Measurements from ENCODE around the gene TTLL9.
"Not testable (repeated sequence)": the region's sequence is repeated elsewhere in the genome, so short reads cannot be mapped to it uniquely, and the experiment has no call there.

The TTLL9 gene

GRCh38 chr20:31869942-31870725, at the start of gene TTLL9, which contains the start of gene DUSP15:
TTLL9 (plus strand) TSS chr20:31870634; CDS start chr20:31871127, 493 bp downstream.
DUSP15 (minus strand) TSS chr20:31870527; CDS start chr20:31870337, 190 bp downstream.
- H3K27ac ChIP-seq (ENCODE audit: low read length): no peak within 1 kb of the TSS
- no peaks in the 10 kb centered on the region for H3K36me3 ChIP-seq (ENCODE audit: insufficient read depth, low read depth, low read length)
- no peaks in the 10 kb centered on the region for H3K9me3 ChIP-seq (ENCODE audit: insufficient read depth, low read depth, low read length)
- peaks cover 45% of the 10 kb centered on the region for H3K27me3 ChIP-seq (ENCODE audit: insufficient read depth, low read length)
- H3K4me3 ChIP-seq (ENCODE audit: low read length): peak within 1 kb of the TSS; percentile 63
- no peaks in the 10 kb centered on the region for H3K4me1 ChIP-seq (ENCODE audit: insufficient read depth, low read length)
- H3K9ac ChIP-seq (ENCODE audit: low read depth, low read length): peak within 1 kb of the TSS; percentile 66; the same call in 1 of the 2 replicates

GRCh38 chr20:31821427-31821826, 49.0 kb upstream of the TTLL9 start:
- H3K36me3 ChIP-seq (ENCODE audit: insufficient read depth, low read depth, low read length): no peaks in the 10 kb centered on the region
- H3K27ac ChIP-seq (ENCODE audit: low read length): no peak overlapping the region
- H3K27me3 ChIP-seq (ENCODE audit: insufficient read depth, low read length): no peaks in the 10 kb centered on the region
- no peak overlapping the region for H3K4me3 ChIP-seq (ENCODE audit: low read length)
- no peaks in the 10 kb centered on the region for H3K9me3 ChIP-seq (ENCODE audit: insufficient read depth, low read depth, low read length)
- H3K4me1 ChIP-seq (ENCODE audit: insufficient read depth, low read length): no peaks in the 10 kb centered on the region
- no peak overlapping the region for H3K9ac ChIP-seq (ENCODE audit: low read depth, low read length)

- Histone ChIP-seq H3K36me3 (ENCODE audit: insufficient read depth, low read depth, low read length) (no peaks in the 10 kb centered on the region), H3K4me1 (ENCODE audit: insufficient read depth, low read length) (no peaks in the 10 kb centered on the region), H3K4me3 (ENCODE audit: low read length) (no peak overlapping the region), H3K9me3 (ENCODE audit: insufficient read depth, low read depth, low read length) (no peaks in the 10 kb centered on the region), H3K27ac (ENCODE audit: low read length) (no peak overlapping the region), H3K9ac (ENCODE audit: low read depth, low read length) (no peak overlapping the region), H3K27me3 (ENCODE audit: insufficient read depth, low read length) (no peaks in the 10 kb centered on the region)
These were observed 47.8 kb upstream of the TTLL9 start for GRCh38 chr20:31822421-31823330.

GRCh38 chr20:31823360-31824124, 46.9 kb upstream of the TTLL9 start:
- H3K27ac ChIP-seq (ENCODE audit: low read length): no peak overlapping the region
- H3K4me3 ChIP-seq (ENCODE audit: low read length): no peak overlapping the region
- H3K36me3 ChIP-seq (ENCODE audit: insufficient read depth, low read depth, low read length): no peaks in the 10 kb centered on the region
- no peak overlapping the region for H3K9ac ChIP-seq (ENCODE audit: low read depth, low read length)
- H3K4me1 ChIP-seq (ENCODE audit: insufficient read depth, low read length): no peaks in the 10 kb centered on the region
- no peaks in the 10 kb centered on the region for H3K9me3 ChIP-seq (ENCODE audit: insufficient read depth, low read depth, low read length)
- H3K27me3 ChIP-seq (ENCODE audit: insufficient read depth, low read length): no peaks in the 10 kb centered on the region

GRCh38 chr20:31824125-31824485, 46.3 kb upstream of the TTLL9 start:
- Histone ChIP-seq H3K27ac (ENCODE audit: low read length) (no peak overlapping the region), H3K27me3 (ENCODE audit: insufficient read depth, low read length) (no peaks in the 10 kb centered on the region), H3K4me1 (ENCODE audit: insufficient read depth, low read length) (no peaks in the 10 kb centered on the region), H3K9me3 (ENCODE audit: insufficient read depth, low read depth, low read length) (no peaks in the 10 kb centered on the region), H3K4me3 (ENCODE audit: low read length) (no peak overlapping the region), H3K36me3 (ENCODE audit: insufficient read depth, low read depth, low read length) (no peaks in the 10 kb centered on the region), H3K9ac (ENCODE audit: low read depth, low read length) (no peak overlapping the region)

- no peak overlapping the region for H3K4me3 ChIP-seq (ENCODE audit: low read length)
- no peak overlapping the region for H3K9ac ChIP-seq (ENCODE audit: low read depth, low read length)
These were observed 45.7 kb upstream of the TTLL9 start for GRCh38 chr20:31824554-31825313.

GRCh38 chr20:31826074-31826473, 44.4 kb upstream of the TTLL9 start:
- Histone ChIP-seq H3K4me1 (ENCODE audit: insufficient read depth, low read length) (no peaks in the 10 kb centered on the region), H3K27me3 (ENCODE audit: insufficient read depth, low read length) (no peaks in the 10 kb centered on the region), H3K4me3 (ENCODE audit: low read length) (no peak overlapping the region), H3K27ac (ENCODE audit: low read length) (no peak overlapping the region), H3K9ac (ENCODE audit: low read depth, low read length) (no peak overlapping the region), H3K36me3 (ENCODE audit: insufficient read depth, low read depth, low read length) (no peaks in the 10 kb centered on the region), H3K9me3 (ENCODE audit: insufficient read depth, low read depth, low read length) (no peaks in the 10 kb centered on the region)

More at GRCh38 chr20:31824554-31825313, 45.7 kb upstream of the TTLL9 start:
- Histone ChIP-seq H3K27ac (ENCODE audit: low read length) (no peak overlapping the region), H3K9me3 (ENCODE audit: insufficient read depth, low read depth, low read length) (no peaks in the 10 kb centered on the region), H3K36me3 (ENCODE audit: insufficient read depth, low read depth, low read length) (no peaks in the 10 kb centered on the region), H3K27me3 (ENCODE audit: insufficient read depth, low read length) (no peaks in the 10 kb centered on the region), H3K4me1 (ENCODE audit: insufficient read depth, low read length) (no peaks in the 10 kb centered on the region)

GRCh38 chr20:31827059-31827458, 43.4 kb upstream of the TTLL9 start:
- no peaks in the 10 kb centered on the region for H3K4me1 ChIP-seq (ENCODE audit: insufficient read depth, low read length)
- no peaks in the 10 kb centered on the region for H3K27me3 ChIP-seq (ENCODE audit: insufficient read depth, low read length)
- no peak overlapping the region for H3K4me3 ChIP-seq (ENCODE audit: low read length)
- H3K27ac ChIP-seq (ENCODE audit: low read length): no peak overlapping the region
- no peaks in the 10 kb centered on the region for H3K9me3 ChIP-seq (ENCODE audit: insufficient read depth, low read depth, low read length)
- H3K9ac ChIP-seq (ENCODE audit: low read depth, low read length): no peak overlapping the region
- no peaks in the 10 kb centered on the region for H3K36me3 ChIP-seq (ENCODE audit: insufficient read depth, low read depth, low read length)

- H3K27me3 ChIP-seq (ENCODE audit: insufficient read depth, low read length); H3K27ac ChIP-seq (ENCODE audit: low read length); H3K9me3 ChIP-seq (ENCODE audit: insufficient read depth, low read depth, low read length); H3K4me3 ChIP-seq (ENCODE audit: low read length); H3K9ac ChIP-seq (ENCODE audit: low read depth, low read length); H3K4me1 ChIP-seq (ENCODE audit: insufficient read depth, low read length); H3K36me3 ChIP-seq (ENCODE audit: insufficient read depth, low read depth, low read length): not testable (repeated sequence)
These were observed 42.4 kb upstream of the TTLL9 start for GRCh38 chr20:31828016-31828415.

GRCh38 chr20:31829731-31830130, 40.7 kb upstream of the TTLL9 start:
- Histone ChIP-seq H3K36me3 (ENCODE audit: insufficient read depth, low read depth, low read length) (no peaks in the 10 kb centered on the region), H3K27me3 (ENCODE audit: insufficient read depth, low read length) (no peaks in the 10 kb centered on the region), H3K4me3 (ENCODE audit: low read length) (no peak overlapping the region), H3K27ac (ENCODE audit: low read length) (no peak overlapping the region), H3K4me1 (ENCODE audit: insufficient read depth, low read length) (no peaks in the 10 kb centered on the region), H3K9ac (ENCODE audit: low read depth, low read length) (no peak overlapping the region), H3K9me3 (ENCODE audit: insufficient read depth, low read depth, low read length) (no peaks in the 10 kb centered on the region)

All from iPS-20b (cell line).